Mesenchymal stem cell (in vitro differentiated cells and primary cell): ENCODE data around the gene CFD.
A peak's percentile ranks its signal among the peaks of the same experiment; 100 is the strongest.

Source experiments
- DNase-seq: peaks from one replicate; pipeline ENCODE4 v3.0.0-alpha.2; 2013
- H2AFZ ChIP-seq: one replicate; pipeline ENCODE4 v1.6.1; 2013; ENCODE audit warnings: low read depth, mild to moderate bottlenecking, control low read depth, inconsistent platforms, low read length, moderate library complexity
- H2AK5ac ChIP-seq: 2 replicates; pipeline ENCODE4 v1.6.1; 2013; ENCODE audit warnings: low read length, moderate library complexity, mild to moderate bottlenecking, inconsistent platforms; ENCODE audit not compliant: severe bottlenecking
- H2BK120ac ChIP-seq: one replicate; pipeline ENCODE4 v1.6.1; 2013; ENCODE audit warnings: low read depth, mild to moderate bottlenecking, inconsistent platforms, low read length, moderate library complexity
- H2BK12ac ChIP-seq, 2 experiments: one replicate each; pipeline ENCODE4 v1.6.1; 2013; ENCODE audit warnings: inconsistent platforms in 2 of 2, low read length in 2 of 2, mild to moderate bottlenecking in 2 of 2, moderate library complexity in 2 of 2, control low read depth in 1 of 2
- H2BK15ac ChIP-seq: one replicate; pipeline ENCODE4 v1.6.1; 2013; ENCODE audit warnings: mild to moderate bottlenecking, low read depth, inconsistent platforms; ENCODE audit not compliant: poor library complexity, severe bottlenecking
- H2BK5ac ChIP-seq: 2 replicates; pipeline ENCODE4 v1.6.1; 2013; ENCODE audit warnings: low read depth, mild to moderate bottlenecking, low read length, control low read depth, inconsistent platforms; ENCODE audit not compliant: poor library complexity, severe bottlenecking
- H3K14ac ChIP-seq, 2 experiments: one replicate each; pipeline ENCODE4 v1.6.1; 2013; ENCODE audit warnings: inconsistent platforms in 2 of 2, low read length in 2 of 2, control low read depth in 1 of 2, mild to moderate bottlenecking in 1 of 2, moderate library complexity in 1 of 2
- H3K18ac ChIP-seq, 2 experiments: one replicate each; pipeline ENCODE4 v1.6.1; 2013; ENCODE audit warnings: inconsistent platforms in 2 of 2, low read length in 2 of 2, control low read depth in 1 of 2, low read depth in 1 of 2, mild to moderate bottlenecking in 1 of 2
- H3K23ac ChIP-seq, 2 experiments: one replicate each; pipeline ENCODE4 v1.6.1; 2013; ENCODE audit warnings: inconsistent platforms in 2 of 2, low read length in 2 of 2, mild to moderate bottlenecking in 2 of 2, moderate library complexity in 2 of 2, control low read depth in 1 of 2
- H3K27ac ChIP-seq: 2 replicates; pipeline ENCODE4 v1.5.1; 2013; ENCODE audit warnings: mild to moderate bottlenecking, moderate library complexity, low read length, control low read depth, inconsistent platforms; ENCODE audit not compliant: poor library complexity, severe bottlenecking
- H3K27me3 ChIP-seq, 2 experiments: 2 replicates each; pipeline versions ENCODE4 v1.6.1 to v1.7.0; 2013; ENCODE audit warnings: low read length in 2 of 2, mild to moderate bottlenecking in 2 of 2, moderate library complexity in 2 of 2, control low read depth in 1 of 2, inconsistent platforms in 1 of 2; ENCODE audit not compliant: control insufficient read depth in 1 of 2, insufficient read depth in 1 of 2
- H3K36me3 ChIP-seq, 2 experiments: 2 replicates each; pipeline versions ENCODE4 v1.6.1 to v1.7.0; 2013; ENCODE audit warnings: low read length in 2 of 2, control low read depth in 1 of 2, inconsistent platforms in 1 of 2, low read depth in 1 of 2, mild to moderate bottlenecking in 1 of 2; ENCODE audit not compliant: insufficient read depth in 2 of 2, control insufficient read depth in 1 of 2
- H3K4ac ChIP-seq, 2 experiments: one replicate each; pipeline ENCODE4 v1.6.1; 2013; ENCODE audit warnings: inconsistent platforms in 2 of 2, low read length in 2 of 2, mild to moderate bottlenecking in 2 of 2, moderate library complexity in 2 of 2, control low read depth in 1 of 2, low read depth in 1 of 2
- H3K4me1 ChIP-seq: 2 replicates; pipeline ENCODE4 v1.6.1; 2013; ENCODE audit warnings: low read depth, low read length, control low read depth; ENCODE audit not compliant: control insufficient read depth, insufficient read depth
- H3K4me2 ChIP-seq: 2 replicates; pipeline ENCODE4 v1.6.1; 2013; ENCODE audit warnings: low read length, mild to moderate bottlenecking, inconsistent platforms; ENCODE audit not compliant: poor library complexity, severe bottlenecking
- H3K4me3 ChIP-seq, 2 experiments: 2 replicates each; pipeline versions ENCODE4 v1.5.1 to v1.7.0; 2013; ENCODE audit warnings: low read length in 2 of 2, mild to moderate bottlenecking in 2 of 2, control low read depth in 1 of 2, low read depth in 1 of 2; ENCODE audit not compliant: insufficient read depth in 1 of 2
- H3K79me1 ChIP-seq: replicated peaks from 2 replicates; pipeline ENCODE4 v1.6.1; 2013; ENCODE audit warnings: mild to moderate bottlenecking, control low read depth, low read length, inconsistent platforms; ENCODE audit not compliant: poor library complexity, severe bottlenecking
- H3K9ac ChIP-seq: 2 replicates; pipeline ENCODE4 v1.7.0; 2013; ENCODE audit warnings: mild to moderate bottlenecking, low read length, moderate library complexity
- H3K9me3 ChIP-seq: 2 replicates; pipeline ENCODE4 v1.7.0; 2013; ENCODE audit warnings: mild to moderate bottlenecking, low read length; ENCODE audit not compliant: control insufficient read depth
- H4K8ac ChIP-seq: one replicate; pipeline ENCODE4 v1.6.1; 2013; ENCODE audit warnings: inconsistent platforms, mild to moderate bottlenecking, low read length, moderate library complexity
- H4K91ac ChIP-seq: one replicate; pipeline ENCODE4 v1.6.1; 2013; ENCODE audit warnings: mild to moderate bottlenecking, low read length, inconsistent platforms
- WGBS: methylation state at CpG from one replicate; pipeline ENCODE4 v1.1.7; 2013; ENCODE audit warnings: mixed read lengths; 5-methylcytosine and 5-hydroxymethylcytosine counted together

The CFD gene

DNA sequence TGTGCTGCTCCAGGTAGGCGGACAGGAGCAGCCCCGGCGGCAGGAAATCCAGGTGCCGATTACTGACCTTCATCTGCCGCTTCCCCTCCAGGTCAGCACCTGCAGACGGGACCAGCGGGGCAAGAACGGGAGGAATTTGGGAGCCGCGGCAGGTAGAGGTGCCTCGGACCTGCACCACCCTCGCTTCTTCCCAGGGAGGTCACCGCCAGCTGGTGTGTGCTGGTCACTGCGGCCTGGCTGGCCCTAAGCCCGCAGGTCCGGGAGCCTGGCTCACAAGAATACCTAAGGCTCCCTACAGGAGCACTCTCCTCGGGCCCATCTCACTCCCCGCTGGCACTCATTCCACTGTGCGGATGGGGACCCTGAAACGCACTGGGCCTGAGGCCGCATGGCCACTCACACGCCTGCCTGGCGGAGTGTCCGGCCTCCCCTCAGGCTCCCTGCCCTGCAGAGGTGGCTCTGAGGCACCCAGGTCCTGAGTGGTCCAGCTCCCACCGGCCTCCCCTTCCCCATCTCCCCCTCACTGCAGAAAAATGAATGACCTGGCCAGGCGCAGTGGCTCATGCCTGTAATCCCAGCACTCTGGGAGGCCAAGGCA lies 38.1 kb downstream of the CFD start:
- Histone ChIP-seq H2BK120ac (no peak overlapping the region), H3K9me3 (no peaks in the 10 kb centered on the region), H2BK5ac (no peak overlapping the region), H3K23ac (no peak overlapping the region), H3K27ac (no peak overlapping the region), H2AK5ac (no peak overlapping the region), H3K79me1 (peaks cover 31% of the 10 kb centered on the region), H3K27me3 (no peaks in the 10 kb centered on the region), H3K4me1 (peaks cover 12% of the 10 kb centered on the region), H3K9ac (no peak overlapping the region), H3K36me3 (peaks cover 26 to 62% of the 10 kb centered on the region in 2 experiments), H3K14ac (no peak overlapping the region), H4K91ac (no peak overlapping the region), H2BK15ac (no peak overlapping the region), H4K8ac (no peak overlapping the region), H3K4ac (no peak overlapping the region), H3K18ac (no peak overlapping the region), H3K4me3 (no peak overlapping the region), H3K4me2 (no peak overlapping the region), H2BK12ac (no peak overlapping the region), H2AFZ (no peak overlapping the region)
- DNase-seq = no peak
- 92% methylated on average over 24 of the region's 26 CpGs for WGBS

DNA sequence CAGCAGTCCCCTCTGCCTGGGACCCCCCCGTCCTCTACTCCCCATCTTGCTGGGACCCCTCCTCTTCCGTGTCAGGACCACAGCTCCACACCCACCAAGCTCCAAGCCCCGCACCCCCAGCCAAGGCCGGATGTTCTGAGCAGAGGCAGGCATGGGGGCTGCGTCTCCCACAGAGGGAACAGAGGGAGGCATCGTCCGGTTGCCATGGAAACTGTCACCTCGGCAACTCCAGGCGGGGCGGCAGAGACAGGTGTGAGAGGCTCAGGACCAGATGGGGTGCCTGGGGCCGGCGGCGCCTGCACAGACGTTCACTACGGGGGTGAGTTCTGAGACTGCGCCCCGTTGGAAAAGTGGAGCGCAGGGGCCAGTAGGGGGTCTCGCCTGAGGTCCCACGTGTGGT lies 39.2 kb downstream of the CFD start:
- no peak overlapping the region for H3K23ac ChIP-seq
- peaks cover 23% of the 10 kb centered on the region for H3K4me1 ChIP-seq
- no peak overlapping the region for H2AK5ac ChIP-seq
- H3K14ac ChIP-seq = no peak overlapping the region
- H2BK120ac ChIP-seq = no peak overlapping the region
- H2BK15ac ChIP-seq = no peak overlapping the region
- no peaks in the 10 kb centered on the region for H3K9me3 ChIP-seq
- peaks cover 31% of the 10 kb centered on the region for H3K79me1 ChIP-seq
- WGBS = 89% methylated on average over 15 of the region's 20 CpGs
- no peak overlapping the region for H3K18ac ChIP-seq
- H2BK12ac ChIP-seq = no peak overlapping the region
- no peak overlapping the region for H3K4me3 ChIP-seq
- no peak overlapping the region for H3K9ac ChIP-seq
- no peak overlapping the region for H3K27ac ChIP-seq
- peak overlapping the region; percentile 38 for H4K8ac ChIP-seq
- no peak overlapping the region for H2BK5ac ChIP-seq
- H3K36me3 ChIP-seq = peaks cover 26 to 62% of the 10 kb centered on the region in 2 experiments
- H2AFZ ChIP-seq = no peak overlapping the region
- H3K4ac ChIP-seq = no peak overlapping the region
- no peak overlapping the region for H3K4me2 ChIP-seq
- H4K91ac ChIP-seq = no peak overlapping the region
- no peak for DNase-seq
- no peaks in the 10 kb centered on the region for H3K27me3 ChIP-seq

DNA sequence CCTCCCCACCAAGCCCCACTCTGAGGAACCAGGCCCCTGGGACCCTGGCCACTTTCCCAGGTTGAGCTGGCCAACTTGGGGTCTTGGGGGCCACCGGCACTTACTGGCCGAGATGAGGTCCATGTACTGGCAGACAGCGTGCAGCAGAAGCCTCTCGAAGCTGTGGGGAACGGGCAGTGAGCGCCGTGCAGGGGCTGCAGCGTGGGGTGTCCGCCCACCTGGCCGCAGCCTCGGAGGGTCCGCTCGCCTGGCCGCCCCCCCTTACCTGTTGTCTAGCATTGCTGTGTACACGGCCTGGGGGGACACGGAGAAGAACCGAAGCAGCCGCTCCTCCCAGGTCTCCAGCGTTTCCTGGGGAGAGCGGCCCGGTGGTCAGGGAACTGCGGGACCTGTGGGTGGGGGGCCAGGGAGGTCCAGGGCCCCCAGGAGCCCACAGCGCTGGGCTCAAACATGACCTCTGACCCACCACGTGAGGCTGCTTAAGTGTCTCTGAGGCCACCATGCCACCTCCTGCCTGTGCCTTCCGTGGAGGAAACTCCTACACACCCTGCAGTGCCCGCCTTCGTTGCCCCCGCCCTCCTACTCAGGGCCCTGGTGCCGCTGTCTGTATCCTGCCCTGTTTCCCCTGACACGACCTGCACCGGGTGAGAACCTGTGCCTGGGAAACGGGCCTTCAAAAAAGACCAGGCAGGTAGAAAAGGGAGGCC lies 40.0 kb downstream of the CFD start:
- Histone ChIP-seq H3K4me1 (peaks cover 26% of the 10 kb centered on the region), H3K9me3 (no peaks in the 10 kb centered on the region), H2AFZ (no peak overlapping the region), H3K4me3 (no peak overlapping the region), H4K8ac (no peak overlapping the region), H3K9ac (no peak overlapping the region), H3K18ac (no peak overlapping the region), H2BK15ac (no peak overlapping the region), H2BK120ac (no peak overlapping the region), H2BK12ac (no peak overlapping the region), H3K27me3 (no peaks in the 10 kb centered on the region), H2AK5ac (no peak overlapping the region), H4K91ac (no peak overlapping the region), H3K4ac (no peak overlapping the region), H3K14ac (no peak overlapping the region), H3K4me2 (no peak overlapping the region), H3K27ac (no peak overlapping the region), H2BK5ac (no peak overlapping the region), H3K36me3 (peaks cover 26 to 69% of the 10 kb centered on the region in 2 experiments), H3K23ac (no peak overlapping the region), H3K79me1 (peaks cover 31% of the 10 kb centered on the region)
- DNase-seq = no peak
- WGBS = 92% methylated on average over 32 of the region's 32 CpGs

DNA sequence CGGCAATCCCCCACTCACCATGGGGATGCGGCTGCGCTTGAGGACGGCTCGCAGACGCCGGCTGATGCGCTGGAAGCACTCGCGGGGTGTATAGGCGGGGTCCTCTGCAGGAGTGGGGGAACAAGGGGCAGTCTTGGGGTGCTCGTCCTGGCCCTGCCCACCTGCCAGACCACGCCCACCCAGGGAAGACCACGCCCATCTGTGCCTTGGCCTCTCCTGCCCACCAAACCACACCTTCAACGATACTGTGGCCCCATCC lies 40.5 kb downstream of the CFD start:
- 93% methylated on average over 15 of the region's 15 CpGs for WGBS
- no peak overlapping the region for H3K18ac ChIP-seq
- no peak overlapping the region for H3K27ac ChIP-seq
- peaks cover 26% of the 10 kb centered on the region for H3K4me1 ChIP-seq
- H4K8ac ChIP-seq = no peak overlapping the region
- H3K27me3 ChIP-seq = no peaks in the 10 kb centered on the region
- peak overlapping the region; percentile 15 for H2BK15ac ChIP-seq
- no peak overlapping the region for H3K23ac ChIP-seq
- no peak overlapping the region for H3K4ac ChIP-seq
- DNase-seq = no peak
- no peak overlapping the region for H2AFZ ChIP-seq
- H3K79me1 ChIP-seq = peaks cover 31% of the 10 kb centered on the region
- no peak overlapping the region for H2BK120ac ChIP-seq
- H3K4me3 ChIP-seq = no peak overlapping the region
- H2AK5ac ChIP-seq = no peak overlapping the region
- H3K9me3 ChIP-seq = no peaks in the 10 kb centered on the region
- H2BK5ac ChIP-seq = no peak overlapping the region
- H3K36me3 ChIP-seq = peaks cover 26 to 69% of the 10 kb centered on the region in 2 experiments
- no peak overlapping the region for H3K4me2 ChIP-seq
- H3K14ac ChIP-seq = no peak overlapping the region
- no peak overlapping the region for H4K91ac ChIP-seq
- H2BK12ac ChIP-seq = no peak overlapping the region
- H3K9ac ChIP-seq = no peak overlapping the region
